DMS153 treated with DMSO at 0.1 percent for 48 hours (cell line): ENCODE measurements around the gene OR56B4.
"Not testable (repeated sequence)": the region's sequence is repeated elsewhere in the genome, so short reads cannot be mapped to it uniquely, and the experiment has no call there.

Experiments used
- DNase-seq: peaks from one replicate; lab custom pipeline; 2025; ENCODE audit not compliant: unreplicated experiment; lab: John Stamatoyannopoulos, UW

The OR56B4 gene

GRCh38 chr11:6143737-6144136, 36.3 kb downstream of the OR56B4 start:
- DNase-seq = not testable (repeated sequence)

GRCh38 chr11:6151117-6151516, 43.6 kb downstream of the OR56B4 start:
- no peak for DNase-seq

GRCh38 chr11:6152126-6152525, 44.6 kb downstream of the OR56B4 start:
- DNase-seq = no peak

- no peak for DNase-seq
These were observed 49.3 kb downstream of the OR56B4 start for GRCh38 chr11:6156628-6157359.
